ENCODE measurements around the gene STXBP3.
"Not testable (repeated sequence)": the region's sequence is repeated elsewhere in the genome, so short reads cannot be mapped to it uniquely, and the experiment has no call there.

The STXBP3 gene

DNA sequence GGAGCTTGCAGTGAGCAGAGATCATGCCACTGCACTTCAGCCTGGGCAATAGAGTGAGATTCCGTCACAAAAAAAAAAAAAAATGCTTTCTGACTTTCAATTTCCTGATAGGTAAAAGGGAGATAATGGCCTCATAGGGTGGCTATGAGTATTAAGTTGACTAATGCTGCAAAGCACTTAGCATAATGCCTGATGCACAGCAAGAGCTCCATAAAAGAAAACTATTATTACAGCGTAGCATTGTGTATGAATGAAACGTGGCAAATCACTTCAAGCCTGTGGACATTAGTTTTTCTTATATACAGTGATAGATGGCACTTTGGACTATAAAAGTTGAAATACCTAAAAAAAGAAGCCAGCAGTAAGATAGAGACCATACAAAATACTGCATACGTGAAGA lies 17.0 kb upstream of the STXBP3 start:
- DNase-seq, result no peak

- no peak for DNase-seq
Measured at GRCh38 chr1:108732398-108732797, 14.1 kb upstream of the STXBP3 start.

GRCh38 chr1:108734171-108734865 lies 12.2 kb upstream of the STXBP3 start:
- no peak for DNase-seq

DNA sequence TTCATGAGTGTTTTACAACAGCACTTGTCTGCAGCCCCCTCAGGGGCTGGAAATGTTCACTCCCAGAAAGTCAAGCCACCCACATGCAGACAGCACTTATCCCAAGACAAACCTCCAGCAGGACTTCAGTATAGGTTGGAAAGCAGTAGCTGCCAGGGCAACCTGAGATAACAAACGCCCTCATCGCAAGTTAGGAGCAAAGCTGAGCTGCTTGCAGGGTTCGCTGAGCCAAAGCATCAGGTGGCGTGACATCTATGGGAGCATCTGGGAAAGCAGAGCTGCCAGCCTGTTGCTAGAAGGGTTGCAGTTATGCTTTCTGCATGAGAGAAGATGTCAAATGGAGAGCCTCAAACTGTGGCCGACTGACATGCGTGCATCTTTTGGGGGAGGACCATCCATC lies 4.2 kb upstream of the STXBP3 start:
- no peak for DNase-seq

DNA sequence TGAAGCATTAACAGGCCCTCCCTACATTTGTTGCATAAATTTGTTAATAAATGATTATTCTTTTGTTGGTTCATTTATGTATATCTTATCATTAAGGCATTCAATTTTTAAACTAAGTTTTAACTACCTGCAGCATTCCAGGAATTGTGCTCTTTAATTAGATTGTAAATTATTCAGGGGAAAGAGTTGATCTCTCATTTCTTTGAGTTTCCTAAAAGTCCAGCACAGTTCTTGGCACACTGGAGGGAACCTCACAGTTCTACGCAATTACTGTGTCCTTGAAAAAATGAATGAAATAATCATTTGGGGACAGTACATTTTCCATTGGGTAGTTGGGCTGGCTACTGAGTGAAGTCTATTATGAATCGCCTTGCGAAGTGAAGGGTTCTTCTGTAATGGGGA lies 493 bp upstream of the STXBP3 start:
- no peak for DNase-seq

- peak; percentile 61 for DNase-seq
Measured at GRCh38 chr1:108747171-108747850, 837 bp downstream of the STXBP3 start.

GRCh38 chr1:108747898-108748297 lies 1.4 kb downstream of the STXBP3 start:
- no peak for DNase-seq

DNA sequence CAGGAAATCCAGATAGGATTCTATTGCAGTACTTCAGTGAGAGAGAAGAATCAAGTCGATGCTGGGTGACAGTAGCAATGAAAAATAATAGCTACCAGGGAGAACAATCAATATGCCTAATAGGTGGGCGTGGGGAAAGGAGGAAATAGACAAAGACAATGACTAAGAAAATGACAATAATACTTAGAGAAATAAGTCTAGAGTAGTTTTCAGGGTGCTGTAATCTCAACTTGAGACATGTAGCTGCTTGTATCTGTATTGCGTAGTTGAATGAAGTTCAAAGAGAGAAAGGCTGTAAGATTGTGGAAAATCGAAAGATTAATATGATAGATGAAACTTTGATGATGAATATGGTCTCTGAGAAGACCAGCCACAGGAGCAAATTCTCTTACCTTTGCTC lies 2.6 kb downstream of the STXBP3 start:
- DNase-seq, result no peak

- no peak for DNase-seq
Measured at GRCh38 chr1:108750476-108751181, 4.2 kb downstream of the STXBP3 start.

GRCh38 chr1:108753363-108753762 lies 6.9 kb downstream of the STXBP3 start:
- DNase-seq, result no peak

DNA sequence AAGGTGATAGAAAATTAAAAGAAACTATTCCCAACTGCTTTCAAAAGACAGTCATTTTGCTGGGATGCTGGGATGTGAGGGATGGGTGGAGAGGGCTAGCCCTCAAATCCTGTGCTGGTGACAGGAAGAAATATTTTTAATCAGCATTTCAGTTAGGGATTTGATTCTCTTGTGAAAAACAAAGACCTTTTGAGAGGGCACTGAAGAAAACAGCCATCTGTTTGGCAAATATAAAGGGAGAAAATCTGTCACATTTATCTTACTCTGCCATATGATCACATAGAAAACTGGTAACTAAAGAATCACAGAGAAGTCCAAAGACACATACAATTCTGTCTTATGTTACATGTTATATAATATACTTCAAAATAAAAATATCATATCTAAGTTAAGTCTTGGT lies 12.3 kb downstream of the STXBP3 start:
- DNase-seq, result no peak

GRCh38 chr1:108767115-108767514 lies 20.6 kb downstream of the STXBP3 start:
- DNase-seq, result no peak

DNA sequence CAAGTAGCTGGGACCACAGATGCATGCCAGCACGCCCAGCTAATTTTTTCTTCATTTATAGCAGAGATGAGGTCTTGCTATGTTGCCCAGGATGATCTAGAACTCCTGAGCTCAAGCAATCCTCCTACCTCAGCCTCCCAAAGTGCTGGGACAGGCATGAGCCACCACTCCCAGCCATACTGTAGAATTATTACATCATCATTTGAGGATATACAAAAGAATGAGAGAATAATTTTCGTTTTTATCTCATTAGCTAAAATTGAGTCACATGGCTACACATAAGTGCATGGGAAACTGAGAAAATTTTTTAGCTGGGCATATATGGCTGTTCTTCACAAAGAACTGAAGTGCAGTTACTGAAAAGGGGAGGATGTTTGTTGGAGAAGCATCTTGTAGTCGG lies 21.2 kb downstream of the STXBP3 start:
- DNase-seq, result no peak

DNA sequence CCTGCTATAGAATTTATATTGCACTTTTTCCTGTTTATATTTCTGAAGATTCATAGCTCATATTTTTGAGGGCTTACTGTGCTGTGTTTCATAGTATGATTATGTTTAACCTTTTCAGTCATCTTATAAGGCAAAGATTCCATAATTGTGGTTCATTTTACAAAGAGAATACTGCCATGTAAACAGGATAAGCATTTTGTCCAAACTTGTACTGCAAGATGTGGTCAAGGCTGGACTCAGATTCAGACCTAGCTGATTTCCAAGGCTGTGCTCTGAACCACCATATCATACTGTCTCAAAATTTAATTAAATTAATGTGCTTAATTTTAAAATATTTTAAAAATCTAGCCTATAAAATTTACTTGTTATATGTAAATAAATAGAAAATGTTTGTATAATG lies 31.4 kb downstream of the STXBP3 start:
- no peak for DNase-seq

DNA sequence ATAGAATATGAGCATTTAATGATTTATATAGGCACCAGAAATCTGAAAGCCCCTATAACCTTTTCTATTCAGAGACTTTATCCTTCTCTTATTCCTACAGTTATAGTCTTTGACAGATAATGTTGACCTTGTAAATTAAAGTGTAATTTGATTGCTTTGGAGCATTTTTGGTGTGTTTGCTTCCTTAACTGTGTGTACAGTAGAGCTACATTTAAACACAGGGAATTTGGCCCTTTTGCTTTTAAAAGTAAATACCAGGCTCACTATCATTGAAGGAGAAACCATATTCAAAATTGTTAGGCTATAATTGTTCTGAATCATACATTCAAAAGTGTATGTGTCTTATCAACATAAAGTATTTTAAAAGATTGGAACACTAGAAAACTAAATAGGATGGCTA lies 33.0 kb downstream of the STXBP3 start:
- DNase-seq, result no peak

- peak; percentile 17 for DNase-seq
Measured at GRCh38 chr1:108780937-108781574, 34.6 kb downstream of the STXBP3 start.

- not testable (repeated sequence) for DNase-seq
Measured at GRCh38 chr1:108781575-108781944, 35.1 kb downstream of the STXBP3 start.

DNA sequence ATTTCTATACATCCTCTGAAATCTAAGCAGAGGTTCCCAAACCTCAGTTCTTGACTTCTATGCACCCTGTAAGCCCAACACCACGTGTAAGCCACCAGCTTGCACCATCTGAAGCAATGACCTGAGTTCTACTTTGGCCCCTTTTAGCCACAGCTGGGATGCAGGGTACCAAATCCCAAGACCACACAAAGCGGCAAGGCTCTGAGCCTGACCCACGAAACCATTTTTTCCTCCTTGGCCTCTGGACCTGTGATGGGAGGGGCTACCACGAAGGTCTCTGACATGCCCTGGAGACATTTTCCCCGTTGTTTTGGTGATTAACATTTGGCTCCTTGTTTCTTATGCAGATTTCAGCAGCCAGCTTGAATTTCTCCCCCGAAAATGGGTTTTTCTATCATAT lies 38.8 kb downstream of the STXBP3 start:
- DNase-seq, result no peak

- DNase-seq, result no peak
Measured at GRCh38 chr1:108785880-108786279, 39.4 kb downstream of the STXBP3 start.

- DNase-seq, result no peak
Measured at GRCh38 chr1:108791790-108792189, 45.3 kb downstream of the STXBP3 start.

DNA sequence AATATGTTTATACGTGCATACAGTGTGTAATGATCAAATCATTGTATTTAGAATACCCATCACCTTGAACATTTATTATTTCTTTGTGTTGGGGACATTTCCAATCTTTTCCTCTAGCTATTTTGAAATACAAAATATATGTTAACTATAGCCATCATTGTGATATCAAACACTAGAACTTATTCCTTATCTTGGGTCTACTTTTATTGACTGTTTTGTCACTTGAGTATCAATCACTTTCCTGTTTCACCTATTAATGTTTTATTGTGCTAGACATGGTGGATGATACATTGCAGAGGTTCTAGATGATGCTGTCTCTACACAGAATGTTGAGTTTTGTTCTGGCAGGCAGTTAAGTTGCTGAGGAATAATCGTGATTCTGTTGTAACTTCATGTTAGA lies 45.9 kb downstream of the STXBP3 start:
- DNase-seq, result no peak

- DNase-seq, result no peak
Measured at GRCh38 chr1:108799001-108799400, 52.5 kb downstream of the STXBP3 start.

GRCh38 chr1:108801101-108801500 lies 54.6 kb downstream of the STXBP3 start:
- no peak for DNase-seq

DNA sequence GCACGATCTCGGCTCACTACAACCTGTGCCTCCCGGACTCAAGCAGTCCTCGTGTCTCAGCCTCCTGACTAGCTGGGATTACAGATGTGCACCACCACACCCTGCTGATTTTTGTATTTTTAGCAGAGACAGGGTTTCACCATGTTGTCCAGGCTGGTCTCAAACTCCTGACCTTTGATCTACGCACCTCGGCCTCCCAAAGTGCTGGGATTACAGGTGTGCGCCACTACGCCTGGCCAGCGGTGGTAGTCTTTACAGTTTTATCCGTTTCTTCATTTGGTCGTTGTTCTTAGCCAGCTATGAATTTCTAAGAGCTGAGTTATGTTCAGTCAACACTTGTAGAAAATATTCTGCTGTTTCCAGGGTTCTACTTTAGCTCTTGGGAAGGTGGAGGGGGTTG lies 57.1 kb downstream of the STXBP3 start:
- no peak for DNase-seq
